HT-29 (cell line): Measurements from ENCODE around the gene SH3BP4. TPM values are rescaled to one million over a fixed set of nuclear protein-coding genes. Genes with fewer than 3 reads are reported as not detected.
A peak's percentile ranks its signal among the peaks of the same experiment; 100 is the strongest.

ENCODE experiments used
- DNase-seq: peaks from one replicate; pipeline ENCODE4 v3.0.0-alpha.2; 2015; ENCODE audit warnings: low spot score
- total RNA-seq: library from RNA; depleted of rRNA; stranded (reverse); fragments of >200 nt; shearing (Covaris generic); gene quantifications from 2 replicates; pipeline ENCODE4 v1.2.3, GENCODE V29; 2014

The SH3BP4 gene
- total RNA-seq, 1 experiment from 2014 or later, result 44.5 TPM

DNA sequence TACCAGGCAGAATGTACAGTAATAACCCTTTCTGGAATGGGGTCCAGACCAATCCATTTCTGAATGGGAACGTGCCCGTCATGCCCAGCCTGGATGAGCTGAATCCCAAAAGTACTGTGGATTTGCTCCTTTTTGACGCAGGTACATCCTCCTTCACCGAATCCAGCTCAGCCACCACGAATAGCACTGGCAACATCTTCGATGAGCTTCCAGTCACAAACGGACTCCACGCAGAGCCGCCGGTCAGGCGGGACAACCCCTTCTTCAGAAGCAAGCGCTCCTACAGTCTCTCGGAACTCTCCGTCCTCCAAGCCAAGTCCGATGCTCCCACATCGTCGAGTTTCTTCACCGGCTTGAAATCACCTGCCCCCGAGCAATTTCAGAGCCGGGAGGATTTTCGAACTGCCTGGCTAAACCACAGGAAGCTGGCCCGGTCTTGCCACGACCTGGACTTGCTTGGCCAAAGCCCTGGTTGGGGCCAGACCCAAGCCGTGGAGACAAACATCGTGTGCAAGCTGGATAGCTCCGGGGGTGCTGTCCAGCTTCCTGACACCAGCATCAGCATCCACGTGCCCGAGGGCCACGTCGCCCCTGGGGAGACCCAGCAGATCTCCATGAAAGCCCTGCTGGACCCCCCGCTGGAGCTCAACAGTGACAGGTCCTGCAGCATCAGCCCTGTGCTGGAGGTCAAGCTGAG is 89.6 kb downstream of the SH3BP4 start:
- no peak for DNase-seq

GRCh38 chr2:235041918-235042575 is 90.2 kb downstream of the SH3BP4 start:
- no peak for DNase-seq

DNA sequence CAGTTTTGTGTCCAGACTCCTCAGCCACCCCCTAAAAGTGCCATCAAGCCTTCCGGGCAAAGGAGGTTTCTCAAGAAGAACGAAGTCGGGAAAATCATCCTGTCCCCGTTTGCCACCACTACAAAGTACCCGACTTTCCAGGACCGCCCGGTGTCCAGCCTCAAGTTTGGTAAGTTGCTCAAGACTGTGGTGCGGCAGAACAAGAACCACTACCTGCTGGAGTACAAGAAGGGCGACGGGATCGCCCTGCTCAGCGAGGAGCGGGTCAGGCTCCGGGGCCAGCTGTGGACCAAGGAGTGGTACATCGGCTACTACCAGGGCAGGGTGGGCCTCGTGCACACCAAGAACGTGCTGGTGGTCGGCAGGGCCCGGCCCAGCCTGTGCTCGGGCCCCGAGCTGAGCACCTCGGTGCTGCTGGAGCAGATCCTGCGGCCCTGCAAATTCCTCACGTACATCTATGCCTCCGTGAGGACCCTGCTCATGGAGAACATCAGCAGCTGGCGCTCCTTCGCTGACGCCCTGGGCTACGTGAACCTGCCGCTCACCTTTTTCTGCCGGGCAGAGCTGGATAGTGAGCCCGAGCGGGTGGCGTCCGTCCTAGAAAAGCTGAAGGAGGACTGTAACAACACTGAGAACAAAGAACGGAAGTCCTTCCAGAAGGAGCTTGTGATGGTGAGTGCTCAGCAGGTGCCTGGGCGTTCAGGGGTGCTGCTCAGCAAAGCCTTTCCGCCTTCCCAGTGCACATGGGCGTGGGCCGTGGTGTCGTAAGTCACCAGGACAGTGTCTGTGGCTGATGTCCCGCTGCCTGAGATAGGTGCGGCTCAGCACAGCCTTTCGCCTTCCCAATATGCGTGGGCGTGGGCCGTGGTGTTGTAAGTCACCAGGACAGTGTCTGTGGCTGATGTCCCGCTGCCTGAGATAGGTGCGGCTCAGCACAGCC is 91.0 kb downstream of the SH3BP4 start:
- no peak for DNase-seq

DNA sequence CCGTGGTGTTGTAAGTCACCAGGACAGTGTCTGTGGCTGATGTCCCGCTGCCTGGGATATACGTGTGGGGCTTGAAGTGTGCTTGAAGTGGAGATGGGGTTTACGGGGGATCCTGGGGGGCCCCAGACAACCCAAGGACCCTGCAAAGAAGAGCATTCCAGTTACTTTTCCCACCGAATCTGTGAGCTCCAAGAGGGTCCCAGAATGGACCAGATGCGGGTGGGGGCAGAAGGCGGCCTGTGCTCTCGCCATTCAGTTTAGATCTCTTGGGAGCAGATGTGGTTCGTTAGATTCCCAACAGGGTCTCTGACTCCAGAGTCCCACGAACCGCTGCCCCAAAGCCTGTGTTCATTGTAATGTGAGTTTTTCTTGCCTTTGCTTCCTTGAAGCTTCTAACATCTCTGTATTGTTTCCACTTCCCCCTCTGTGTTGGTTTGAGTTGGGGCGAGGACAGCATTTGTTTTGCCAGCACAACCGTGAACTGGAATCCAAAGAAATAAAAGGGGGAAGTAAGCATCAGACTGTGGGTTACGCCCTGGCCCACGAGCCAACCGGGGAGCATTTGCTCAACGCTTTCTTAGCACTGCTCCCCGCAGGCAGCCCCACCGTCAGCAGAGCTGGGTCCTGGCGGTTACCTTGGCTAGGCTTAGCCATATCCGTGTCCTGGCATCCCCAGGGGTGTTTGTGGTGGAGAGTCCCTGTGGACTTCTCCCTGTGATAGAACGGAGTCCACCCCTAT is 92.1 kb downstream of the SH3BP4 start:
- DNase-seq, result no peak

DNA sequence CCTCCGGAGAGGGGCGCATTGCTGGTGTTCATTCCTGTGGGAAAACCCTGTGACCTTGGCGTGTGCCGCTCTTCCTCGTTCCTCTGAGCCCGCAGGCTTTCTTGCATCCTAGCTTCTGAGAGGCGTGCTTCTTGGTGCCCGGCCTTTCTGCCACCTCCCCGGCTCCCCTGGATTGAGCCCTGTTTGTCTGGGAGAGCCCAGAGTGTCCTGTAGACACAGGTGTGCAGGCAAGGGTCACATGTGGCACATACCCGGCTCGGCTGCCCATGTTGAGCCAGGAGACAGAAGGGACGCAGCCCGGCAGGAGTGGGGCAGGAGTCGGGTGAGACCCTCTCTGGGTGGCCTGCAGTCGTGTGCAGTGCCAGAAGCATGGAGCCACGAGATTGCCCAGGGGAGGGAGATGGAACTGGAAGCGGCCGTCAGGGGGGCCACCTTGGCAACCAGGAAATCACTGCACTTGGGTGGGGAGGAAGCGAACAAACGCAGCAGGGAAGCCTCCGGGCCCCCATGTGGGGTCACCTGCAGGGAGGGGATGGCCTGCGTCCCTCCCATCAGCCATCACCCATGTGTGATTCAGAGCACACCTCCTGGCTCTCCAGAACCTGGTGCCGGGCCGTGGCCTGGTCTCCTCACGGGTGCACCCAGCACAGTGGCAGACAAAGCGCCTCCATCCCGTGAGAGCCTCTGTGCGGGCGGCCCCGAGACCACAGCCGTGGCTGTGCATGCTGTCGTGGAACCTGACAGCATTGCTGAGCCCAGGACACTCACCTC is 92.9 kb downstream of the SH3BP4 start:
- no peak for DNase-seq

DNA sequence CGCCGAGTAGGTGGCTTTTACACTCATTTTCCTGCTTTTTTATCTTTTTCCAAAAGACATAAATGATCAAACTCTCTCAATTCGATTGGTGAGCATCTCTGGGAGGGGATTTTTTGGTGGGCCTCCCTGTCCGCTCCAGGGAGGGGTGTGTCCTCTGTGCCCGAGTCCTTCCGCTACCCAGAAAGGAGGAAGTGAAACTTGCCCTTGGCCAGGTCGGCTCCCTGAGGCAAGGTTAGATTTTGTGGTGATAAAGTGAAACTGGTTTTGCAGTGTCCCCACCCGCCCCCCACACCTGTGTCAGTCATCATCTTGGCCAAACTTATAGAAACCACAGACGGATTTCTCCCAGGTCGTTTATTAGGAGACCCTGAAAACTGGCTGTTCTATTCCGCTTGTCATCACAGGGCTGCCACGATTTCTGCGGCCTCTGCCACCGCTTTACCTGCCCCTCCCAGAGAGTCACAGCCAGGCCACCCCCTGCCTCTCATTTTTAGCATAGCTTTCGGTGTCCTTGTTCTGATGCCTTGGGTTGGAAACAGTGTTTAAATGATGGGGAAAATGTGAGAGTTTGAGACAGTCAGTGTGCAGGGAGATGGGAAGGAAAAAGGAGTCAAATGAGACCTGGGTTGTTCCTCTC is 93.6 kb downstream of the SH3BP4 start:
- DNase-seq, result no peak

DNA sequence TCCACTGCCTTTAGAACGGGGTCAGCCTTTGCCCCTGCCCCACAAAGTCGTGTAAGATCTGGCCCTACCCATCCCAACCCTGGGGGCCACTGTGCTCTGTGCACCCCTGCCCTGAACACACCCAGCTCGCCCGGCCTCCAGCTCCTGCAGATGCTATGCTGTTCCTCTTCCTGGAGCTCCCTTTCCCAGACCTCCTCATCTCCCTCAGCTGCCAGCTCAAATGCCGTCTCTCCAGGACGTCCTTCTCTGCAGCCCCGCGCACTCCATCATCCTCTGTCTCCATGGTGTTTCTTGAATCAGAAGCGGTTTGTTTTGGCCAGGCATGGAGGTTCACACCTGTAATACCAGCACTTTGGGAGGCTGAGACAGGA is 94.1 kb downstream of the SH3BP4 start:
- no peak for DNase-seq

DNA sequence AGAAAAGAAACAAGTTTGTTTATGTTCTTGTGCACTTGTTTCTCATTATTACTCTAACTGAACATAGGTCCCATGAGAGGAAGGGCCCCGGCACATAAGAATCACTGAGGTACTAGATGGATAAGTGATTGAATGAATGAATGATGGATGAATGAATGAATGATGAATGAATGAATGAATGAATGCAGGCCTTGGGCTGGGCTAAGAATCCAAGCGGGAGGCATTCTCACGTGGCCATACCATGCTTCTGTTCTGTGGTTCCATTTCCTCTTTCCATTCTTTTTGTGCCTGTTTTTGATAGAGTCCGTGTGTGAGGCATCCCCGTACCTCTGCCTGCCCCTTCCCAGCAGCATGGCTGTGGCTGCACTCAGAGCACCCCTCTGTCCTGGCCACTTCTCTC is 94.8 kb downstream of the SH3BP4 start:
- DNase-seq, result no peak

DNA sequence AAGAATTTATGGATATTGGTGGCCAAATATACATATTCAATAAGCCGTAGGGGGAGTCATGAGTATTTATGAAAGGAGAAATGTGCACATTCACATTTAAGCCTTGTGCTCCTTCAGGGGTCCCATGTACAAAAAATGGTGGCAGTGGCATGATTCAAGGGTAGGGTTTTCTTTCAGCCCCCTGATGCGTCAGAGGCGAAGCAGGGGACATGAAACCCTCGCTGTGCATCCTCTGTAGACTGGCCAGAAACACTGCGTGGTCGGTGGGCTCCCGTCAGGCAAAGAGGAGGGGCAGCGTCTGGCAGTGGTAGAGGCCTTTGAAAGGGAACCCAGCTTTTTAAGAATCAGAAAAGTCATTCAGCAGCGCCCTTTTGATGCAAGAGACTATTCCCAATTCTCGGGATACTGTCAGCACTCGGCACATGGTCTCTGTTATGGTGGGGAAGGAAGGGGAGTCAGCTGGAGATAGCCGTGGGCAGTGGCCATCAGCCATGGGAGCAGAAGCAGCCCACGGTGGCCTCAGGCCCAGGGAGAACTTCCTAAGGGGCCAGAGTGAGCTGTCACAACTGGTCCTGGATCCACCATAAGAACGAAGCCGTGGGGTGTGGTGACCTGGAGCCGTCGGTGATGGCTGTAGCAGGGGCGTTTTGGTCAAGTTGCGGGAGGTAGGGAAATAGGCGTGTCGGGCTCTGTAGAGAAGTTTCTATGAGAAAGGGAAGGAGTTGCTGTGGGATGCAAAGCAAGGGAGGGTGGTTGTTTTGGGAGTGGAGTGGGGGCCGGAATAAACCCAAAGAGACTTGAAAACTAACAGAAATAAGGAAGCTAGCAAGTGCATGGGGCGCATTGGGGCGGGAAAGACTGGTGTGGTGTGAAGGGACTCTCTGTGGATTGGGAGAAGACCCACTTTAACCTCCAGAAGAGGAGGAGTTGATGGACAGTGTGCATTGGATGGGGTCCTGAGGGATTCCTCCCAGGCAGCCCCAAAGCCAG is 95.6 kb downstream of the SH3BP4 start:
- DNase-seq, result no peak

DNA sequence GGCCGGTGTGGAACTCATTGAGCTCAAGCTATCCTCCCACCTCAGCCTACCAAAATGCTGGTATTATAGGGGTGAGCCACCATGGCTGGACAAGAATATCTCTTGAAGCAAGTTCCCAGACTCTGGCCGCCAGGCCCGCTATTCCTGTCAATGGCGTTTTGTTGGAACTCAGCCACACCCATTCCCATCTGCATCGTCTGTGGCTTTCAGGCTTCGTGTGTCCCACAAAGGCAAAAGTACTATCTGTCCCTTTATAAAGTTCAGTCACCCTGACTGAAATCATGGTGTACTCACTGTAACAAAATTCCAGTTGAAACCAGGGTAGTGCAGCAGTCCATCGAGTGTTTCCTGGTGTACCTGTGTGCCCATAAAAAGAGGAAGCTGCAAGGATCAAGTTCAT is 96.7 kb downstream of the SH3BP4 start:
- no peak for DNase-seq

DNA sequence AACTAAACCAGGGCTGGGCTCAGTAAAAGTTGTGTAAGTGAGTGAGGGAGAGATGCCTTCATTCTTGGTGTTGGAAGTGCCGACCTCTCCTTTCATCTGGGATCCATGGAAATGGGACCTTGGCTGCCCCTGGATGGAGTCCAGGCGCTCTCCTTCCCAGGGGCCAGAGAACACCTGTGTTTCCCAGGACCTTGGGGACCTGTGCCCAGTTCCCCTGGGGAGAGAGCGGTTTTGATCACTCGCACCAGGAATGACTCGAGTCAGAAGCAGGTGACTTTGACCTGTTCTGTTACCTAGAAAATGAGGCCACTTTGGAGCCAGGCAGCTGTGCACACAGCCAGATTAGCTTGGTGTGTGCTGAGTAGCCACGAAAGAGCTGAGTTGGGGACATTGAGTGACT is 97.3 kb downstream of the SH3BP4 start:
- no peak for DNase-seq

GRCh38 chr2:235049719-235050118 is 97.9 kb downstream of the SH3BP4 start:
- DNase-seq, result no peak

DNA sequence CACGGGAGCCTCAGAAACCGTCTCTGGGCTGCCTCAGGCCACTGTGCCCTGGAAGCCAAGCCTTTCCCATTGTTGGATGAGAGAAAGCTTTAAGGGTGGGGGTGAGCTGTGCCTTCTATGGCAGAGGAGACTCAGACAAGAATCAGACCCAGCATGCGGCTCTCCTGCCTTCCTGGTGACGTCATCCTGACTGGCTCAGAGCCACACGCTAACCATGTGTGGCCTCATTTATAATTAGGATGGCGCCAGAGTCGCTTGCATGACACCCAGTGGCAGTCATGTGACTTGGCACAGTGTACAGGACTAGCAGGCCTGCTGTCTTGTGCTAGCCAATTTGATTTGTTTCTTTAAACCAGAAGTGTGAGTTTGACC is 99.1 kb downstream of the SH3BP4 start:
- peak; percentile 93 for DNase-seq

GRCh38 chr2:235051436-235052260 is 99.8 kb downstream of the SH3BP4 start:
- DNase-seq, result no peak

GRCh38 chr2:235052514-235053354 is 100.9 kb downstream of the SH3BP4 start:
- DNase-seq, result no peak

DNA sequence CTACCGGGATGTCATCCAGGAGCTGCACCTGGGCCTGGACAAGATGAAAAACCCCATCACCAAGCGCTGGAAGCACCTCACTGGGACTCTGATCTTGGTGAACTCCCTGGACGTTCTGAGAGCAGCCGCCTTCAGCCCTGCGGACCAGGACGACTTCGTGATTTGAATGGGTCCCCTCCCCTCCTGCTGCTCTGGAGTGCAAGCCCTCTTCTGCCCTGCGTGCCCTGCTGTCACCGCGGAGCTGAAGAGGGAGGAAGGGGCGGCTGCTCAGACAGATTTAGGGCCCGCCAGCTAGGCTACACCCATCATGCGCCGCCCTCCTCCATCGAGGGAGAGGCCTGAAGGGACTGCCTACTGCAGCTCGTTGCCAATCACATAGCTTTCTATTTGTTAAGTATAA is 101.8 kb downstream of the SH3BP4 start:
- no peak for DNase-seq

DNA sequence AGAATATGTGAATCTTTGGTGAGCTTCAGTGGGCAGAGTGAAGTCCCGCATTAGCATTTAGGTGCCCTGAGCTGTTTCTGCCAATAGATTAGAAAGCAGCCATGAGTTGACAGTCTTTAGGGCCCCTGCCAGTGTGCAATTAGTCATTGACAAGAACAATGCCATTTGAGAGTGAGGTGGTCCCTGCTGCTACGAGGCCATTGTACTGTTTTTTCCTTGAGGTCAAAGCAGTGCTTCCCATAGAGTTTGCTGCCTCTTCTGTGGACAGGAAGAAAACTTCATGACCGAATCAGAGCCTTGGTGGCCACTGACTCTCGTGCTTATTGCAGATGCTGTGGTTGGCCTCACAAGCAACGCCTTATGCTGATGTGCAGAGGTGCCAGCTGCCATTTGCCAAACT is 102.7 kb downstream of the SH3BP4 start:
- no peak for DNase-seq
